ENCODE measurements around the gene MAP3K5. TPM values are rescaled to one million over a fixed set of nuclear protein-coding genes. Genes with fewer than 3 reads are reported as not detected.

The MAP3K5 gene
- total RNA-seq, 1 experiment from 2014 or later: 1.3 TPM

DNA sequence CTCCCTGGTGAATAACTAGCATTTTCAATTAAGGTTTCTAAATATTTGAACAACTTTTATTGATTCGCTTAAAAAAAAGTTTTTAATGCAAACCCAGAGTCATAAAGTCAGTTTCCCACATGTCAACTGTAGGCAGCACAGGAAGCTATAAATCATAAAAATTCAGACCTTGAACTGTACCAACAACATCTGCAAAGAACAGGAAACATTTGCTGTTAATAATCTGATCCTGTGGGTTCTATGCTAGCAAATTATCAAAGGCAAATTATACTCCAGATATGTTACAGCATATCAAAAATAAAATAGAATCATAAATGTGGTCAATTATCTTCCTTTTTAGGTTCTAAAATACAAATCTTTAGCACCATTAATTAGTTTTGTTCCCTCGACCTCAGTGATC is 225.4 kb downstream of the MAP3K5 start:
- no peaks in the 10 kb centered on the region for H3K27me3 ChIP-seq (ENCODE audit: control insufficient read depth, insufficient read depth, low read length)
- H3K4me3 ChIP-seq (ENCODE audit: insufficient read depth, low read depth, low read length): no peak overlapping the region
- no peaks in the 10 kb centered on the region for H3K36me3 ChIP-seq (replicated peaks; ENCODE audit: control insufficient read depth, insufficient read depth, low read length)
- DNase-seq: no peak

DNA sequence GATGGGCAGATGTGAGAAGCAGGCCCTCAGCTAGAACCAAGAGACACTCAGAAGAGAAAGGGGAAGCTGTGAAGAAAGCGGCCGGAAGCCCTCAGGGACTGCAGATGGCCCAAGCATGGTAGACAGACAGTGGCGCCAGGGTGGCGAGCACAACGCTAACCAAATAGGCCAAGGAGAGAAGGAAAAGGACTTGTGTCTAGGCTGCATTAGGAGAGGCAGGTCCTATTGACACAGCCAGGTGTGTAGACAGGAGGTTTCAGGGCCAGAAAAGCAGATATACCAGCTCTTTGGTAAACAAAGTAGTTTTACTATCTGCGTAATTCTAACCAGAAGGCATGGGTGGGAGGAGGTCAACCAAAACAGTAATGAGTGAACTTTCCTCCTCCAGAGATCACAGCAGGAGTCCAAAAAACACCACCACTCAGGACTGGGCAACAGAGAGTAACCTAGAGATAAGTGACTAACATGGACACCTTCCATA is 226.2 kb downstream of the MAP3K5 start:
- no peak for DNase-seq
- no peak overlapping the region for H3K4me3 ChIP-seq (ENCODE audit: insufficient read depth, low read depth, low read length)
- H3K27me3 ChIP-seq (ENCODE audit: control insufficient read depth, insufficient read depth, low read length): no peaks in the 10 kb centered on the region
- no peaks in the 10 kb centered on the region for H3K36me3 ChIP-seq (replicated peaks; ENCODE audit: control insufficient read depth, insufficient read depth, low read length)

- H3K27me3 ChIP-seq (ENCODE audit: control insufficient read depth, insufficient read depth, low read length): no peaks in the 10 kb centered on the region
- no peak for DNase-seq
- no peak overlapping the region for H3K4me3 ChIP-seq (ENCODE audit: insufficient read depth, low read depth, low read length)
- H3K36me3 ChIP-seq (replicated peaks; ENCODE audit: control insufficient read depth, insufficient read depth, low read length): no peaks in the 10 kb centered on the region
Measured at GRCh38 chr6:136564180-136564579, 228.1 kb downstream of the MAP3K5 start.

- DNase-seq: no peak
- Histone ChIP-seq H3K27me3 (ENCODE audit: control insufficient read depth, insufficient read depth, low read length) (no peaks in the 10 kb centered on the region), H3K36me3 (replicated peaks; ENCODE audit: control insufficient read depth, insufficient read depth, low read length) (no peaks in the 10 kb centered on the region), H3K4me3 (ENCODE audit: insufficient read depth, low read depth, low read length) (no peak overlapping the region)
Measured at GRCh38 chr6:136563386-136564152, 228.7 kb downstream of the MAP3K5 start.

- Histone ChIP-seq H3K27me3 (ENCODE audit: control insufficient read depth, insufficient read depth, low read length) (no peaks in the 10 kb centered on the region), H3K4me3 (ENCODE audit: insufficient read depth, low read depth, low read length) (no peak overlapping the region), H3K36me3 (replicated peaks; ENCODE audit: control insufficient read depth, insufficient read depth, low read length) (no peaks in the 10 kb centered on the region)
- no peak for DNase-seq
Measured at GRCh38 chr6:136562211-136562610, 230.1 kb downstream of the MAP3K5 start.

DNA sequence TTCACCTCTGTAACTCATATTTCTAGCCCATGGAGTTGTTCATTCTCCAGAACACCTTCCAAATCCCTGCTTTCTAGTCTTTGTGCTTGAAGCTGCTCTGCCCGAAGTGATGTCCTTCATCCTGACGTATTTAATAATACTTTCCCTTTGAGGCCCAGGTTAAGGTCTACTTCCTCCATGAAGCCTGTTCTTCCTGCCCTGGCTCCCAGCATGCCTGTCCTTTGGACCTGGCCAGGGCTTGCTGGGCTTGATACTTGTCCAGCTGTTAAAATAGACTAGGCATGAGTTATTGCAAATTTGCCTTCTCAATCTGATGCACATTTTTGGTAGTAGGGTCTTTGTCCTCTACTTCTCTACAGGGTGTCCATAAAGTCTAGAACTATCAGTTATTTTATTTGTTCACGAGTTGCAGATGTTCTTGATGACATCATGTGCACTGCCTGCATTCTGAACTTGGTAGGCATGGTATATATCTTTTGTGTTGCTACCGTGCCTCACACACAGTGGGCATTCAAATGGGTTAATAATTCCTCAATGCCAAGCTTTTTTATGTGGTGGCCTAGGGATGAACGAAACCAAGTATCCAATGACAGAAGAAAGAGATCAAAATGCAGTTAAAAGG is 239.0 kb downstream of the MAP3K5 start:
- Histone ChIP-seq H3K27me3 (ENCODE audit: control insufficient read depth, insufficient read depth, low read length) (peaks cover 39% of the 10 kb centered on the region), H3K4me3 (ENCODE audit: insufficient read depth, low read depth, low read length) (no peak overlapping the region), H3K36me3 (replicated peaks; ENCODE audit: control insufficient read depth, insufficient read depth, low read length) (no peaks in the 10 kb centered on the region)
- no peak for DNase-seq

- no peaks in the 10 kb centered on the region for H3K36me3 ChIP-seq (replicated peaks; ENCODE audit: control insufficient read depth, insufficient read depth, low read length)
- DNase-seq: no peak
- H3K4me3 ChIP-seq (ENCODE audit: insufficient read depth, low read depth, low read length): no peak overlapping the region
- H3K27me3 ChIP-seq (ENCODE audit: control insufficient read depth, insufficient read depth, low read length): peaks cover 39% of the 10 kb centered on the region
Measured at GRCh38 chr6:136552054-136552453, 240.2 kb downstream of the MAP3K5 start.

- peaks cover 39% of the 10 kb centered on the region for H3K27me3 ChIP-seq (ENCODE audit: control insufficient read depth, insufficient read depth, low read length)
- H3K4me3 ChIP-seq (ENCODE audit: insufficient read depth, low read depth, low read length): peak overlapping the region; percentile 49; the same call in 1 of the 2 replicates
- H3K36me3 ChIP-seq (replicated peaks; ENCODE audit: control insufficient read depth, insufficient read depth, low read length): no peaks in the 10 kb centered on the region
- DNase-seq: no peak
Measured at GRCh38 chr6:136551103-136551502, 241.2 kb downstream of the MAP3K5 start.

- DNase-seq: peak; percentile 97
- Histone ChIP-seq H3K4me3 (ENCODE audit: insufficient read depth, low read depth, low read length) (peak within 1 kb of the TSS; percentile 72), H3K36me3 (replicated peaks; ENCODE audit: control insufficient read depth, insufficient read depth, low read length) (no peaks in the 10 kb centered on the region), H3K27me3 (ENCODE audit: control insufficient read depth, insufficient read depth, low read length) (peaks cover 39% of the 10 kb centered on the region)
Measured at GRCh38 chr6:136550330-136551071, 241.8 kb downstream of the MAP3K5 start, which contains the start of gene MAP7. Gene MAP7, minus strand, starts transcription at chr6:136550422. Its CDS starts 14 bp downstream, at chr6:136550408.

DNA sequence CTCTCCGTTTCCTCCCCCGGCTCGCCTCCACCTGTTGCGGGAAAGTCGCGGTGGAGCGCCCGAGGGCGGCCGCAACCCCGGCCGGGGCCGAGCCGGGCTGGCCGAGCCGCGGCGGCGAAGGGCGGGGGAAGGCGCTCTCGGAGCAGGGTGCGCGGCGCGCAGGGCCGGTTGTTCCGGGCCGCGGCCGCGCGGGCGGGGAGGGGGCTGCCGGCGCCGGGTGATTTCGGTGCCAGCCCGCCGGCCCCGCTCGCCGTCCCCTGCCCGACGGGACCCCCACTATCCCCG is 242.3 kb downstream of the MAP3K5 start:
- Histone ChIP-seq H3K36me3 (replicated peaks; ENCODE audit: control insufficient read depth, insufficient read depth, low read length) (no peaks in the 10 kb centered on the region), H3K4me3 (ENCODE audit: insufficient read depth, low read depth, low read length) (peak overlapping the region; percentile 72), H3K27me3 (ENCODE audit: control insufficient read depth, insufficient read depth, low read length) (peaks cover 39% of the 10 kb centered on the region)
- DNase-seq: no peak

DNA sequence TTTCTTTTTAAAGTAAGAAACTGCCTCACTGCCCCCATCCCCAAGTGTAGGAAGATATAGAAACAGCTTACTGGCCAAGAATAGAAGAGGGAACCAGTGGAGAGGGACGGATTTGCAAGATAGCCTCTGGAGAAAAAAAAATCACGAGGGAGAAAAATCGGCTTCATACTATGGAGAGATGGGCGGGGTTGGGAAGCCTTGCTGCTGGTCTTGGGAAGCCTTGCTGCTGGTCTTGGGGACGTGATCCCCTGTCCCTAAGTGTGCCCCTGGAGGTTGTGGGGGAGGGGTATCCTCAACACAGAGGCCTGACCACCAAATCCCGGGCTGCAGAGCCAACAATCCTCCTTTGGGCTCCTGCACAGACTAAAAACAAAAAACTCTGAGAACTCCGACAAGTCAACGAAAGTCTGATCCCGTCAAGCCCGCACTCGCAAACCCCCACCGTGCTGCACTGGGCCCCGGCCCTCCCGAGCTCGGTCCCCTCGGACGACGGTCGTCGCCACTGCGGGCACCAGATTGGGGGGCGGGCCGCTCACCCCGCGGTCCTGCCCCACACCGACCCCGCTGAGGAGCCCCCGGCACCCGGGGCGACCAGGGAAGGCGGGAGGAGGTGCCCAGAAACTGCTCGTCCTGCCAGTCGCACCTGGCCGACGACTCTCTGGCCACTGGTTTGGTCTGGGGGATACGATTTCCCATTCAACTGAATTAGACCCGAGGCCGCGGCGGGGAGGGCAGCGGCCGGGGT is 242.8 kb downstream of the MAP3K5 start:
- Histone ChIP-seq H3K27me3 (ENCODE audit: control insufficient read depth, insufficient read depth, low read length) (peaks cover 39% of the 10 kb centered on the region), H3K36me3 (replicated peaks; ENCODE audit: control insufficient read depth, insufficient read depth, low read length) (no peaks in the 10 kb centered on the region), H3K4me3 (ENCODE audit: insufficient read depth, low read depth, low read length) (peak overlapping the region; percentile 72)
- no peak for DNase-seq

DNA sequence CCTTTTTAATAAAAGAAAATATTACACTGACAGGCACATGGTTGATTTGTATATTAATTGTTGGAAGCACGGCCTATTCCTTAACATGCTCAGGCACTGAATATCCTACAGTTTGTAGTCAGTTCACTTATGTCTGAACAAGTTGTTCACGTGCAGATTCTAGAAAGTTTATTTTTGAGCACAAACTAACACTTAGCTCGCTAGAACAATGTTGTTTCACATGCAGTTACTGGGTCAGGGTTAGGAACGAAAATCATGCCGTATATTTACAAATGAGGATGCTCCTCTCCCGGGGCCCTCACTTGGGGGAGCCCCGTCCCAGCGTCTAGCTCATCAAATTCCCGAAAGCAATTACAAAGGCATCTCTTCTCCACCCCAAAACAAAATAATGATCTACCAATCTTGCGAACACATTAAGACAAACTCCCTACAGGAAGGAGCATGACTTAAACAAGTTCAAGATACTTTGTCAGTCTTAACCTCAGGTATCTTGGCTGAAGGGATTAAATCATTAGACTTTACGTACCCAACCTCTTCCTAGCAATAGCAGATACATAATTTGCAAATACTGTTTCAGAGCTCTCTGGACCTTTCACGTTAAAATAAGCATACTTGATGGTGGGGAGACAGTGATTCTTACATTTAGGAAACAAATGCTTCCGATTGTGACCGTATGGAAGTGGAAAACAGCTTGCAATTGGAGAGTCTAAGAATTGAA is 243.5 kb downstream of the MAP3K5 start:
- Histone ChIP-seq H3K27me3 (ENCODE audit: control insufficient read depth, insufficient read depth, low read length) (peaks cover 39% of the 10 kb centered on the region), H3K36me3 (replicated peaks; ENCODE audit: control insufficient read depth, insufficient read depth, low read length) (no peaks in the 10 kb centered on the region; the same call in 1 of the 2 replicates), H3K4me3 (ENCODE audit: insufficient read depth, low read depth, low read length) (peak overlapping the region; percentile 72)
- DNase-seq: peak; percentile 30

DNA sequence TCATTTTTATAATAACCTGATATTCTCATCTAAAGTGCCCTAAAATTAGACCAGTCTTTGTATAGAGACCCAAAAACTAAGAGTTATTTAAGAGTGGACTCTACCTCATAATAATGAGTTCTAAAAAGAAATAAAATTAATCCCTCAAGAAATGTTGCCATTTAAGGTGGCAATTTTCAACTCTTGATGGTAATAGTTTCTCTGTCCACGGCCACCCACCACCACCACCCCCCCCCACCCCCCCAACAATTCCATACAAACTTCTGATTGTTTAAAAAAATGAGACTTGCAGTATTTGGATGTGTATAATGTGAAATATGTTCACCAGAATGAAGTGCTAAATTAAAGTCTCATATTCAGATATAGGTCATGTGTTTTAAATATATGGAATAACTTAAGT is 244.4 kb downstream of the MAP3K5 start:
- Histone ChIP-seq H3K27me3 (ENCODE audit: control insufficient read depth, insufficient read depth, low read length) (peaks cover 34% of the 10 kb centered on the region), H3K4me3 (ENCODE audit: insufficient read depth, low read depth, low read length) (no peak overlapping the region), H3K36me3 (replicated peaks; ENCODE audit: control insufficient read depth, insufficient read depth, low read length) (no peaks in the 10 kb centered on the region; the same call in 1 of the 2 replicates)
- DNase-seq: no peak

GRCh38 chr6:136547336-136547735 is 244.9 kb downstream of the MAP3K5 start:
- peak; percentile 31 for DNase-seq
- Histone ChIP-seq H3K4me3 (ENCODE audit: insufficient read depth, low read depth, low read length) (no peak overlapping the region), H3K36me3 (replicated peaks; ENCODE audit: control insufficient read depth, insufficient read depth, low read length) (no peaks in the 10 kb centered on the region; the same call in 1 of the 2 replicates), H3K27me3 (ENCODE audit: control insufficient read depth, insufficient read depth, low read length) (peaks cover 29% of the 10 kb centered on the region)

All from H7 (cell line).